Activated CD4-positive, alpha-beta T cell treated with anti-CD3 and anti-CD28 coated beads for 24 hours (primary cell): ENCODE data around the gene MMP14.
"Not testable (repeated sequence)": the region's sequence is repeated elsewhere in the genome, so short reads cannot be mapped to it uniquely, and the experiment has no call there.

ENCODE experiments used
- DNase-seq, 2 donors: peaks; one replicate each; pipeline ENCODE4 v3.0.0-alpha.2; 2020; ENCODE audit warnings: low read depth in 2 of 2

Gene MMP14

DNA sequence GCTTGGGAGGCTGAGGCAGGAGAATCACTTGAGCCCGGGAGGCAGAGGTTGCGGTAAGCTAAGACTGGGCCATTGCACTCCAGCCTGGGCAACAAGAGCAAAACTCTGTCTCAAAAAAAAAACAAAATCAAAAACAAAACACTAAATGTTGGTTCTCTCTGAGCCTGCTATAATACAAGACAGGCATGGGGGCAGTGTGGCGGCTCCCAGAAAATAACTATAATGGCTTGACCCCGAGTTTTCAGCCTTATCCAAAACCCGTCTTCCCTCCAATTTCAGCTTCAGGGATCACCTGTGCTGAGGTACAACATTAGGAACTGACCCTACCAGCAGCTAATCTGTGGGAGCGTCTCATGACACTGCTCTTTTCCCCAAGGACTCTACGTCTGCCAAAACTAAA lies 22.0 kb upstream of the MMP14 start:
- DNase-seq = no peak

DNA sequence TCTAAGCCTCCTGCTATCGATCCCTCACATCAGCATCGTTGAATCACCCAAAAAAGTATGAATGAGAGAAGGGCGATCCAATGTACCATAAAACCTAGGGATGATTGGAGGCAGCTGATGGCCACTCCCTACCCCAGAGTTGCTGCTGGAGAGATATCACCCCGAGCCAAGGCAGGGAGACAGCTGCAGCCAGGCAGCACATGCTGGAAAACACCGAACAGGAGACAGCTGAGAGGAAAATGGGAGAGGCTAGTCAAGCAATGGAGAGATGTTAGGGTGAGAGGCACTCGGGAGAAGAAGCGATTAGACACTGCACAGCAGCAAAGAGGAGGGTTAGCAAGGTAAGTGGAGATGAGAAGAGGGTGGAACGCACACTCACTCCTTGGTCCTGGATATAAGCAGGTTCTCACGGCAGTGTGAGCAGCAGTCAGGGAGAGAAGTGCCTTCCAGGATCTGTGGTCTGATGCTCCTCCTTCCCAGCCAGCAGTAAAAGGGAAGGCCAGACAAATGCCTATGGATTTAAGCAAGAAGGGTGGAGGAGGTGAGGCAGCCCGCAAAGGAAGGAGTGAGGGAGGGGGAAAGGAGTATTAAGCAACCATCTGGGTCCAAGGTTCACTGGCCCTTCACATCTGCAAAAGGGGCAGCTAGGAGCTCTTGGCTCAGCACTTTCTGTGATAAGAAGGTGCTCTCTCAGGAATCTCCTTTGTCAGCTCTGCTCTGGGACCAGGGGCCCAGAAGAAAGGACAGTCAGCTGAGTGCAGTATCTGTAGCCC lies 21.3 kb upstream of the MMP14 start, which contains the start of gene SLC7A7:
TSS of gene SLC7A7 (minus strand) at position 495 of the 773 bp plus-strand sequence. CDS start 2,037 bp downstream, outside the sequence.
- no peak for DNase-seq

DNA sequence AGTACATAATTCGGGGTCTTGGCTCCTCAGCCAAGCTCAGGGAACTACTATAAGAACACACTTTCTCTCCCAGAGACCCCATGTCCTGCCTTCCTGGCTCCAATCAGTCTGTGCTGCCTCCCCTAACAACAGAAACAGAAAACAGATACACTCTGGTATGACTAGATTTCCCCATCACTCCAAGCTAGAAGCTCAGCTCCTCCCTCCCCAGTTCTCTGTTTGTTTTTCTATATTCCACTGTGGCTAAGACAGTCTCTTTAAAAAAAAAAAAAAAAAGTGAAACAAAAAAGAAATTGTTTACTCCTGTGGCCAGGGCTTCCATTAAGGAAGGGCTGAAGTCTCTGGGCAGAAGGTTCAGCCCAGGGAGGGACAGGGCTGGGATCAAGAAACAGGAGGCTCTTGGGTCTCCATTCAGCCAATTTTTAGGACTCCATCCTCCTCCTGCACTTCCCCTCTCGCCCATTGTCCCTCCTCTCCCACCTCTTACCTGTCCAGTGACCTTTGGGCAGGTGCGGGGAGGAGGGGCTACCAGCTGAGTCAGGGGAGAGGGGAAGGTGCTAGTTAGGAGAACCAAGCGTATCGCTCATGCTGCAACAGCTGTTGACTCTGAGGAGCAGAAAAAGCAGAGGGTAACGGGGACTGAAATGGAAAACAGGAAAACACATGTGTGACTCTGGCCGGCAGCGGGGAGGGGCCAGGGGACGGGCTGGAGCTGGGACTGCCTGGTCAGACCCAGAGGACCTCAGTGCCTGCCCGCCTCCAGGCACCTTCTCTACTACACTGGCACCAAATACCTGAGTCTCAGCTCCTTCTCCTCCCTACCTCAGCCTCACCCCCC lies 17.0 kb upstream of the MMP14 start:
- DNase-seq = no peak

DNA sequence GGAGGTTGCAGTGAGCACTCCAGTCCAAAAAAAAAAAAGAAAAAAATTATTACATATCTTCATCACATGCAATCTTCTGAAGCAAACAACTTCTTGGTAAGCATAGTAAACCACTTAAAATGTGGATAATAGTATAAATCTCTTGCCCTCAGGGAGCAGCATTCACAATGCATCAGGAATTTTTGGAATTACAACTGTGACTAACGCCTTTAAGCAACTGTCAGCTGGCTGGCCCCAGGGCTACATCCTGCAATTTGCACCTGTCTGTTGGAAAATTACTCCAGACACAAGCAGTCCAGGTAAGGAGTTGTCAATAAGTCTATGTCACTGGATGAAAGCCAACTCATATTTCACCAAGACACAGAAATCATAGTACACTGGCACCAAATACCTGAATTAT lies 15.7 kb upstream of the MMP14 start:
- DNase-seq = no peak

DNA sequence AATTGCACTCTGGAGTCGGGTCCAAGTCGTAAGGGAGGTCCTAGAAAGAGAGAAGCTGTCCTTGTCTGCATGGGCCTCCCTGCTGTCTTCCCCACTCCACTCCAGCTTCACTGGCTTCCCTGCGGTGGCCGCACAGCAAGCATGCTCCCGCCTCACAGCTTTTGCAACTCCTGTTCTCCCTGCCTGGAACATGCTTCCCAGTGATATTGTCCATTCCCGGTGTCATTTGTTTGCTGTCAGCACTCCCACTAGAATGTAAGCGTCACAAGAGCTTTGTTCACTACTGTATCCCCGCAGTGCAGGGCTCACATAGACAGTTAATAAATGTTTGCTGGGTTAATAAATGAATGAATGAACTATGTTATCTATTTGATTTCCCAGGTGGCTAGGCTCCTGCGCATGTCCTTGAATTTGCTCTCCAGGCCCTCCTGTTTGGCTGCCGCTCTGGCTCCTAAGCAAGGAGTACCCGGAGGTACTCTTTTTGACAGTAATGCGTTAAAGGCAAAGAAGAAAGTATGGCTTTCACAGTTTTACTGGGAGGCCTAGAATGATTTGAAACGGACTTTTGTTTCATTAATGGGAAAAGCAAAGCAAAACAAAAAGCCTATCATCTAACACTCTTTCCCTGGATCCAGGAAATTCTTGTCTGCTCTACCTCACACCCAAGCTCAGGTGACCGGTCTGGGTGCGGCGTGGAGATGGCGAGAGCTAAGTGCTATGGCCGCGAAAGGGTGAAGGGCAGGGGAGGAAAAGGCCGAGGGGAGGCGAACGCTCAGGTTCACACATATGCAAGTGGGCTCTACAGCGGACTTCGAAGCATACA lies 15.0 kb upstream of the MMP14 start:
- no peak for DNase-seq

DNA sequence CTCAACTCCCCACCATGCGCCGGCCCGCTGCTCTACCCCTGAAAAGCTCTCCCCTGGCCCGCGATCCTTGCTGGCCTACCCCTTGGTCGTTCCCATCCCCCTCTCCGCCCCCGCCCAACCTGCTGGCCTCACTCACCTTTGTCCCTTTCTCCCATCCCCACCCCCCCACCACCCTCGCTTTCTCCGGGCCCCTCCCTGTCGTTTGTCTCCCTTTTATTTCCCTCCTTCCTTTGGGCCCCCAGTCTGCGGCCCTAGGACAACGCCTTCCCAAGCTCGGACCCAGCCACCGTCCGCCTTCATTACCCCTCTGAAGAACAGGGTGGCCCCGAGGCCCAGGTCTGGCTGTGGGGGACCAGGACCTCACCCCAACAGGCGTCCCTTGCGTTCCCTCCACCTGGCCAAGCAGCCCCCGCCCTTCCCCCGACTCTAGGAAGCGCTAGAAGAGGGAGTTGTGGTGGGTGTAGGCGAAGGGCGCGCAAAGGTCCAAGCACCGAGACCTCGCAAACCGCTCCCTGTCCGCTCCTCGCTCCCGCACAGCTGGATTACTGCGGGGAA lies 14.3 kb upstream of the MMP14 start:
- DNase-seq = no peak

DNA sequence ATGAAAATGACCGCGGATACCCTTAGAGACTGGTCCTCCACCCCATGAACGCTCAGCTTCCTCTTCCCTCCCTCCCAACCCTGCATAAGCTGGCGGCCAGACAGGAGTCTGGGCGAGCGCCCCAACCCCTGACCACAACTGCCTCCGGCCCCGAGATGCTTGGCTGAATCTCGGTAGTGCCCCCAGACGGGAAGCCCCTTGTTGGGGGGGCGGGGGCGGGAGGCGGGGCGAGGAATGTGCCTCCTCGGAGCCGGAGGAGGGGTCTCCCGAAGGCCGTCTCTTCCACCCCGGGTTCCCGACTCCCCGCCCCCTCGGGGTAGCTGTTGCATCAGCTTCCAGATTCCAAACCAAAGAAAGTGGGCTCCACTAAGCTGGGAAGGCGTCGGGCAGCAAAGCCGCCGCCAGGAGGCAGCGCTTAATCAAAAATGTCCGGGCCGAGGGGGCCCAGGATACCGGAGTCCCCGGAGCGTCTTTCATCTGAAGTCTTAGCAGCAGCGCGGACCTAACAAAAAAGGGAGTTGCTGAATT lies 13.8 kb upstream of the MMP14 start:
- DNase-seq = peak; percentile 47 to 61

DNA sequence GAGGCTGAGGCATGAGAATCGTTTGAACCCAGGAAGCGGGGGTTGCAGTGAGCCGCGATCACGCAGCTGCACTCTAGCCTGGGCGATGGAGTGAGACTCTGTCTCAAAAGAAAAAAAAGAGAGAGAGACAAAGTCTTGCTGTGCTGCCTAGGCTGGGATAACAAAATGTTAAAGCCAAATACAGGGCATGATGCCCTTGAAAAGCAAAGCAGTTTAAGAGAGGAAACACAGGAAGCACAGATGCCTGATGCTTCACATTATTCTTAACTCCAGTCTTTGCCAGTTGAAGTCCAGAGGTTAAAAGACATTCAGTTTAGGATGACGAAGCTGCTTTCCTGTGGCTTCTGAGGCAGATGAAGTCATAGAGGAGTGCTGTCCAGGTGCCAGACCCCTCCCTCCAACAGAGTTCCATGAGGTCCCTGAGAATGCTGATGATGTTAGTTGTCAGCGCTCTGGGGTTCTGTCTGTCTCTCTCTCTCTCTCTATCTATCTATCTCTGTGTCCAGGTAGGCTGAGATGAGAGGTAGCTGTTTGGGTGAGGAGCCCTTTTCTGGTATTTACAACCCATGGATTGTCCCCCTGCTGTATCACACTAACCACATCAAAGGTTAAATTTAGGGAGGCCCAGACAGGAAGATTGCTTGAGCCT lies 11.6 kb upstream of the MMP14 start:
- no peak for DNase-seq

DNA sequence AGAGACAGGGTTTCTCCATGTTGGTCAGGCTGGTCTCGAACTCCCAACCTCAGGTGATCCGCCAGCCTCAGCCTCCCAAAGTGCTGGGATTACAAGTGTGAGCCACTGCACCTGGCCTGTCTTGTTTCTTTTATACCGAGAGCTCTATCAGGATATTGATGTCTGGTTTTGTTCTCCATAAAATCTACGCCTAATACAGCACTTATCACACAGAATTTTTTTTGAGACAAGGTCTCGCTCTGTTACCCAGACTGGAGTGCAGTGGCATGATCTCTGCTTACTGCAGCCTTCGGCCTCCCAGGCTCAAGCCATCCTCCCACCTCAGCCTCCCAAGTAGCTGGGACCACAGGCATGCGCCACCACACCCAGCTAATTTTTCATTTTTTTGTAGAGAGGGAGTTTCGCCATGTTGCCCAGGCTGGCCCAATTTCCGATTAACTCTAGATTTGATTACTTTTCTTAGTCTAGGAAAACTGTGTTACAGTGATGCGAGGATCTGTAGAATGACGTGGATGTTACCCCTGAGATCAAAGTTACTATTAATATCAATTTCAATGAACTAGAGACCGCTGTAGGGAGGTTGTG lies 7.2 kb upstream of the MMP14 start:
- not testable (repeated sequence) for DNase-seq

DNA sequence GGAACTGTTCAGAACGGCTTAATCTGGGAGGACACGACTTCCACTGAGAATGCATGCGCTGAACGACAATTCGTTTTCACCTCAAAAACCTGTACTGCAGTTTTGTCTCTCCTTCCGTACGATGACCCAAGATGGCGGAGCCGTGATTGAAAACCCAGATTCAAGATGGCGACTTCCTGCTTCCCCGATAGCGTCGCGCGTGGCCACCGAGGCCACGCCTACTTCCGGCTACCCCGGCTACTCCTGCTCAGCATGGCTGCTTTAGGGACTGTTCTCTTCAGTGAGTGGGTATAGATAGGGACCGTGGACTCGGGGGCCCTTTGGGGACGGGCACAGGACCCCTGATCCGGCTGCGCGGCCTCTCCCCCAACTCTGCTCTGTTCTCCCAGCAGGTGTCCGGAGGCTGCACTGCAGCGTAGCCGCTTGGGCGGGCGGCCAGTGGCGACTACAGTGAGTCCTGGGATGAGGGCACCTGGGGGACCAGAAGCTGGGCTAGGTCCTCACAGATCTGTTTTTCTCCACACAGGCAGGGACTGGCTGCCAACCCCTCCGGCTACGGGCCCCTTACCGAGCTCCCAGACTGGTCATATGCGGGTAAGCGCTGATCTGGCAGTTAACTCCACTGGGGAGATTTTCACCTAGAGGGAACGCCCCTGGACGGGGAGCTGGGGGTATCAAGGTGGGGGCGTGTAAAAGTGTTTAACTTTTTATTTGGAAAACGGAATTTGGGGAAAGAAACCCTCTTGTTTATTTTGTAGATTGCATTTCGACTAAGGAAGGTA lies 6.5 kb upstream of the MMP14 start, which contains the start of gene MRPL52:
TSS of gene MRPL52 (plus strand) at position 227 of the 782 bp plus-strand sequence. CDS start at position 253, 26 bp downstream.
- peak; percentile 84 to 86 for DNase-seq

DNA sequence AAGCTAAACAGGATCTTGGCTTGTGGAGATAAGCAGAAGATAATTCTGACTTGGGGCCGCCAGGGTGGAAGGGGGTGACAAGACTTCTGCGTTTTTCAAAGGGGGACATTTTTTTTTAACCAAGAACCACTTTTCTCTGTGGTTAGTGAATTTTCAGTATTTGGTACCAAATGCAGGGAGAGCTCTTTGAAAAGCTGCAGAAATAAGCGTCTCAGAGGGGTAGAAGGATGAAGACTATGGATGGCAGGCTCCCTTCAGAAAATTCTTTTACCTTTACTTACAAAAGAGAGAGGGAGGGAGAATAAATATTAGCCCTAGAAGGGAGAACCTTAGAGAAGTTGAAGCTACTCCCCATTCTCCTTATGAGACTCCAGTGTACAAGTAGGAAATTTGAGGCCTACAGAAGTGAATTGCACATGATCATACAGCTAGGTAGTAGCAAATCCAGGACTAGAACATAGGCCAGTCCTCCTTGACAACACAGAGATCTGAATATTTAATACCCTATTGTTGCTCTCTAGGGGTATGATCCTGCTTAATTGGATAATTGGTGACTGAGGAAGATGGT lies 5.9 kb upstream of the MMP14 start:
- no peak for DNase-seq

DNA sequence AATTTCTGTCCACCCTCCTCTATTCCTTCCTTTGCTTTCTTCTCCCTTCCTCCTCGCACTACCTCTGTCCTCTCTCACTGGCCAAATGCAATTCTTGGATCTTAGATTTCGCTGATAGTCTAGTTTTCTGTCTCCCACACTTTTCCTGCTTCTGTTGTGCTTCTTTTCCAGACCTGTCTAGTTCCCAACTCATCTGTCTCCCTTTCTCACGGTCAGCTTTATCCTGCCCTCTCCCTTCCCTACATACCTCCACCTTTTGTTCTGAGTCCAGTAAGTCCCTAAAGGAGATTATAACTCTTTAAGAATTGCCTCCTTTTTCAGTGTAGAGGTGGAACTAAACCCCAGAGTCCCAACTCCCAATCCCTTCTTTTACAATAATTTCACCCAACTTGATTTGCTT lies 880 bp upstream of the MMP14 start:
- DNase-seq = no peak

DNA sequence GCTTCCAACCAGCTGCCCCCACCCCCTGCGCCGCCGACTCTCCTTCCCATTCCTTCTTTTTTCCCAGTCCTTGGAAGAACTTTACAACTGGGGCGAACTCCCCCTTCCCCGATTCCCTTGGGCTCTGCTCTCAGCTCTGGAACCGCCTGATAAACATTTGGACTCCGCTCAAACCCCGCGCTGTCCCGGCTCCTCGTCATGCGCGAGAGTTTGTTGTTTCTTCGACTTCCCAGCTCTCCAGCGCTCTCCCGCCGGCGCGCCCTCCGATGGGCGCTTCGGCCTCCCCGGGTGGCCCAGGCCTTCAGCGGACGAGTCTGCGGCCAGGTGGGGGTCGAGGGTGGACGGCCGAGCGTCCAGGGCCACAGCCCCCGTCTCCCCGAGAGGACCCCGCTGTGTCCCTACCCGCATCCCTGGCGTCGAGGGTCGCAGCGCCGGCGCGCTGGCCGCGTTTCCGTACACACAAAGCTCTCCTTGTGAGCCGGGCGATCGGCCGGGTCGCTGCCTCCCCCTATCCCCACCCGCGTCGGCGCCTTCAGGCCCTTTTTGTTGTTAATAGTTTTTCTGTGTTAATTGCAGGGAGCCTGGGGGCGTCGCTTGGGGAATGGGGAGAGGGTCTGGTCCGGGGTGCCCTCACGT lies 847 bp downstream of the MMP14 start:
- DNase-seq = no peak

DNA sequence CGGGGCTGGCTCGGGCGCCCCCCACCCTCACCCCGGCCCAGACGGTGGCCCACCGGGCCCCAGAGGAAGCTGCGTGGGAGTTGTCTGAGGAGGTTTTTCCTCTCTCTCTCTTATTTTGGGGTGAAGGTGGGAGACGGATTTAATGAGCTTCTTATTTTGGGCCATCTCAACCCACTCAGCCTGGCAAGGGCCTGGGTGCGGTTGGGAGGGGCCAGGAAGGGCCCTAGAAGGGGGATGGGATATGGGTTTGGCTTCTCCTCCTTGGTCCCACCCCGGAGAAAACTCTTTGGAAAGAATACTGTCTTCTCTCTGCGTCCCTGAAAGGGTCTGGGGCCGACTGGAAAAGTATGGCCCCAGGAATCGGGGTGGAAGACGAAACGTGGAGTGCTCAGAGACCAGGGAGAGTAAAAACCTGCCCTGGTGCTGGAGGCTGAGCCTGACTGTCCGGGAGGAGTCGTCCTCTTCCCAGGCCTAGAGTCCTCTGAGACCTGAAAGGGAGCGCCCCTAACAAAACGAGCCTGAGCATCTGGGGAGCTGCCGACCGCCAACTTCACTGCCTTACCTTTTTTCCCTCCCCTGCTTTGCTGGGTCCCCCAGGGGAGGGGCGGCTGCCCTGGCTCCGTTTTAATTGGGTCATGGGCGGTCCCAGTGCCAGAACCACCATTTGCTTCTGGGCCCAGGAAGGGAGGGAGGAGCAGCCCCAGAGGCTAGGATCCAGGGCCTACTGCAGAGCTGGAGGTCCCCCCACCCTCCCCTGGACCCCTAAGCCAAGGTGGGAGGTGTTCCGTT lies 1.6 kb downstream of the MMP14 start:
- no peak for DNase-seq

DNA sequence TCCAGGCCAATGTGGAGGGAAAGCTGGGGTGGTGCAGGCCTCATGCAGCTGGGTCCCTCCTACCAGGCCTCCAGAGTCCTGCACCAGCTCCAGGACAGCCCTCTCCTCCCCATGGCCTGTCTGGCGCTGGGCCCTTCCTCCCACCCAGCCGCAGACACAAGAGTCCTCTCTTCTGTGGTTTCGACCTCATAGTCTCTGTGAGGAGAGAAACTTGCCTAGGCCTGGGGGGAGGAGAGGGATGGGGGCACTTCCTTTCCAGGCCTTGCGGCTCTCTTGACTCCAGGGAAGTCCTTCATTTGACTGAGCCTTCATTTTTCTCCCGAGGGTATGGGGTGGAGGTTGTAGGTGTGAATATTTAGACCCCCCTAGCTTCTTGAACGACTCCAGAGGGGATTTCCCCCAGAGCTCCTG lies 2.3 kb downstream of the MMP14 start:
- DNase-seq = no peak

DNA sequence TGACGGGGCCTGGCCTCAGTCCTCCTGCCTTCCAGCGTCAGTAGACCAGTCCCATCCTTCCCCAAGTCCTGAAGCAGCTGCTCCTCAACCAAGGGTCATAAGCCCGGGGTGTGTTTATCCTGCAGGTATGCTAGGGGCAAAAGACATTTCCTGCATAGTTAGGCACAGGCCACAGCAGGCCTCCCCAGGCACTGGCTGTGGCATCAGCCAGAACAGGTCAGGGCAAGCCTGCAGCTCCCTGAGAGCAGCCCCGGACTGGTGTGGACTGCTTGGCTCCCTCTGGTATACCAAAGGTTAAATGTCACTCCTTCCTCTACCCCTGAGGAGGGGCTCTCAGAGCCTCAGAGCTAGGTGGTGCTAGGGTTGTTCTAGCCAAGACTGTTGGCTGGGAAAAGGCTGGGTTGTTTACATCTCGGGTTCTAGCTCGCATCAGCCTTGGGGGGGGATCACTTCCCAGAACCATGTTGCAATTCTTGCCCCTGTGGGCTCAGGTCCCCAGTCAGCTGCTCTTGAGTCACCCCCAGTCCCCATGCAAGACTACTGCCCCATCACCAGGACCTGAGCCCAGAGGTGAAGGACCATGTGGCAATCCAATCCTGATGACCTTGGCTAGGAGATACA lies 2.9 kb downstream of the MMP14 start:
- DNase-seq = no peak

DNA sequence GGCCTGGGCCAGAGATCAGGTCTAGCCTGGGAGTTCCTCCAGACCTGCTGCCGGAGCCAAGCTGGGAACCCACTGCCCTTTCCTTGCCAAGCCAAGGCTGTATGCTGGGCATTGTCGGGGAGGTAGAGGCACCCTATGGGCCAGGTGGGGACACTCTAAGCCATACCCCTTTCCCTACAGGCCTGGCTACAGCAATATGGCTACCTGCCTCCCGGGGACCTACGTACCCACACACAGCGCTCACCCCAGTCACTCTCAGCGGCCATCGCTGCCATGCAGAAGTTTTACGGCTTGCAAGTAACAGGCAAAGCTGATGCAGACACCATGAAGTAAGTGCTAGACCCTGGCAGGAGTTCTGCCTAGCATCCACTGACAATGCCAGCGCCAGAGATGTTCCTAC lies 4.9 kb downstream of the MMP14 start:
- no peak for DNase-seq

DNA sequence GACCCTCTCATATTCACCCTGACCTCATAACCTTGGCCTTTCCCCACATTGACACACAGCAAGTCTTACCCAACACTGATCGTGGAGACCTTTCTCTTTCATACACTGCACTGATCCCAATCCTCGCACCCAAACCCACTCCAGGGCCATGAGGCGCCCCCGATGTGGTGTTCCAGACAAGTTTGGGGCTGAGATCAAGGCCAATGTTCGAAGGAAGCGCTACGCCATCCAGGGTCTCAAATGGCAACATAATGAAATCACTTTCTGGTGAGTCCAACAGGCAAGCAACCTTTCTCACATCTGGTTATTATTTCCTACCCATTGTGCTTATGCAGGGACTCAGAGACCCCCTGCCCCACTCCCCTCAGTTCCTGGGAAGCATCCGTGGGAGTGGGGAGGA lies 5.4 kb downstream of the MMP14 start:
- no peak for DNase-seq
